ENCODE data around the gene CISTR. TPM values are rescaled to one million over a fixed set of nuclear protein-coding genes. Genes with fewer than 3 reads are reported as not detected.

CISTR gene
- polyA plus RNA-seq, 1 donor from 2014 or later: not detected

DNA sequence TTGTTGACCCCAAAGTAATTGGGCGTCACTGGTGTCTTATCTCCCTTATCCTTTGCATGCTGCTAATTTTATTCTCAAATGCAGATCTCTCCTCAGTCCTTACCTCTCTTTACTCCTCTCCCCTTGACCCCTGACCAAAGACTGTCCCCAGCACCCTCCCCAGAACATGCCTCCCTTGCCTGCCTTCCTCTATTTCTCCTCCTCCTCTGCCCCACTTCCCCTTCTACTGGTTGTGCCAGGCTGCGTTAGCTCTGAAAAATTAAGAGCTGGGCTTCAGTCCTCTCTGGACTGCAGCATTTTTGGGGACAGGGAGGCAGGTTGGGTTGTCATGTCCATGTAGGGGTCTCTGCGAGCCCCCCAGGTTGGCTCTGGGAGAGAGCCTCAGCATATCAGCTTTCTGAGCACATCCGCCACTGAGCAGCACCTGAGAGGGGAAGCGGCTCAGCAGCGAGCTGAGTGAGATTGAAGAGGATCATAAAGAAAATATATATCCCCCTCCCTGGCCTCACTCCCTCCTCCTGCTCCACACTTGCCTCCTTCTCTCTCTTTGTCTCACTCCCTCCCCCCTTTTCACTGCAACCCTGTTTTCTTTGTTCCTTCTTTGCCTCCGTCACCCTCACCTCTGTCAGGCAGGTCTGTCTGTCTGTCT lies 6.4 kb upstream of the CISTR start:
- H3K79me2 ChIP-seq (replicated peaks; ENCODE audit: insufficient read depth, low read length): no peaks in the 10 kb centered on the region
- H3F3A ChIP-seq (ENCODE audit: insufficient read depth, low read length, poor library complexity, severe bottlenecking): no peaks in the 10 kb centered on the region
- no peak overlapping the region for H3K4me2 ChIP-seq (ENCODE audit: low read length)
- H4K20me1 ChIP-seq (ENCODE audit: insufficient read depth): no peaks in the 10 kb centered on the region
- no peaks in the 10 kb centered on the region for H3K9me2 ChIP-seq (ENCODE audit: insufficient read depth, low read length)
- no peak overlapping the region for H3K4me3 ChIP-seq (ENCODE audit: low read length)
- H3K27ac ChIP-seq (ENCODE audit: low read length): peak overlapping the region; percentile 62
- peaks cover 7% of the 10 kb centered on the region for H3K27me3 ChIP-seq (ENCODE audit: insufficient read depth, low read depth, low read length)
- H3K9ac ChIP-seq (ENCODE audit: low read length): peak overlapping the region; percentile 47
- TF ChIP-seq SMC3 (conservative IDR thresholded peaks at IDR 0.05; ENCODE audit: poor library complexity) (no peak), MXI1 (conservative IDR thresholded peaks at IDR 0.05; ENCODE audit: poor library complexity, severe bottlenecking) (no peak), EP300 (conservative IDR thresholded peaks at IDR 0.05; ENCODE audit: poor library complexity, severe bottlenecking) (no peak)
- no peaks in the 10 kb centered on the region for H3K9me3 ChIP-seq (ENCODE audit: low read length)
- H3K36me3 ChIP-seq (ENCODE audit: insufficient read depth, low read length): no peaks in the 10 kb centered on the region
- peak overlapping the region; percentile 11 for H2AFZ ChIP-seq (ENCODE audit: low read depth, low read length)

- no peaks in the 10 kb centered on the region for H3K9me2 ChIP-seq (ENCODE audit: insufficient read depth, low read length)
- H3K79me2 ChIP-seq (replicated peaks; ENCODE audit: insufficient read depth, low read length): no peaks in the 10 kb centered on the region
- H3K9me3 ChIP-seq (ENCODE audit: low read length): no peaks in the 10 kb centered on the region
- H3K27me3 ChIP-seq (ENCODE audit: insufficient read depth, low read depth, low read length): peaks cover 16% of the 10 kb centered on the region
- no peak overlapping the region for H3K4me2 ChIP-seq (ENCODE audit: low read length)
- peak overlapping the region; percentile 20 for H3K4me3 ChIP-seq (ENCODE audit: low read length)
- H3K27ac ChIP-seq (ENCODE audit: low read length): peak overlapping the region; percentile 52
- H3K9ac ChIP-seq (ENCODE audit: low read length): peak overlapping the region; percentile 37
- no peaks in the 10 kb centered on the region for H4K20me1 ChIP-seq (ENCODE audit: insufficient read depth)
- H2AFZ ChIP-seq (ENCODE audit: low read depth, low read length): no peak overlapping the region
- peaks cover under 1% of the 10 kb centered on the region for H3F3A ChIP-seq (ENCODE audit: insufficient read depth, low read length, poor library complexity, severe bottlenecking)
- TF ChIP-seq CTCF (IDR thresholded peaks at IDR 0.05; ENCODE audit: poor library complexity, severe bottlenecking): peak; percentile 82
- peak; percentile 63 for TF ChIP-seq RAD21 (conservative IDR thresholded peaks at IDR 0.05)
- TF ChIP-seq SMC3 (conservative IDR thresholded peaks at IDR 0.05; ENCODE audit: poor library complexity): peak; percentile 60
- TF ChIP-seq EP300 (conservative IDR thresholded peaks at IDR 0.05; ENCODE audit: poor library complexity, severe bottlenecking): no peak
- H3K36me3 ChIP-seq (ENCODE audit: insufficient read depth, low read length): no peaks in the 10 kb centered on the region
Observed at GRCh38 chr12:53757101-53757770, 5.5 kb upstream of the CISTR start.

- H3K27me3 ChIP-seq (ENCODE audit: insufficient read depth, low read depth, low read length): peaks cover 22% of the 10 kb centered on the region
- H3K4me3 ChIP-seq (ENCODE audit: low read length): peak overlapping the region; percentile 20
- no peak overlapping the region for H2AFZ ChIP-seq (ENCODE audit: low read depth, low read length)
Observed at GRCh38 chr12:53756300-53757100, 4.7 kb upstream of the CISTR start.

More at GRCh38 chr12:53756300-53757100, 4.7 kb upstream of the CISTR start:
- no peak for TF ChIP-seq SMC3 (conservative IDR thresholded peaks at IDR 0.05; ENCODE audit: poor library complexity)
- TF ChIP-seq TAF1 (IDR thresholded peaks at IDR 0.05; ENCODE audit: low read depth): no peak
- TF ChIP-seq, protein P1, sequence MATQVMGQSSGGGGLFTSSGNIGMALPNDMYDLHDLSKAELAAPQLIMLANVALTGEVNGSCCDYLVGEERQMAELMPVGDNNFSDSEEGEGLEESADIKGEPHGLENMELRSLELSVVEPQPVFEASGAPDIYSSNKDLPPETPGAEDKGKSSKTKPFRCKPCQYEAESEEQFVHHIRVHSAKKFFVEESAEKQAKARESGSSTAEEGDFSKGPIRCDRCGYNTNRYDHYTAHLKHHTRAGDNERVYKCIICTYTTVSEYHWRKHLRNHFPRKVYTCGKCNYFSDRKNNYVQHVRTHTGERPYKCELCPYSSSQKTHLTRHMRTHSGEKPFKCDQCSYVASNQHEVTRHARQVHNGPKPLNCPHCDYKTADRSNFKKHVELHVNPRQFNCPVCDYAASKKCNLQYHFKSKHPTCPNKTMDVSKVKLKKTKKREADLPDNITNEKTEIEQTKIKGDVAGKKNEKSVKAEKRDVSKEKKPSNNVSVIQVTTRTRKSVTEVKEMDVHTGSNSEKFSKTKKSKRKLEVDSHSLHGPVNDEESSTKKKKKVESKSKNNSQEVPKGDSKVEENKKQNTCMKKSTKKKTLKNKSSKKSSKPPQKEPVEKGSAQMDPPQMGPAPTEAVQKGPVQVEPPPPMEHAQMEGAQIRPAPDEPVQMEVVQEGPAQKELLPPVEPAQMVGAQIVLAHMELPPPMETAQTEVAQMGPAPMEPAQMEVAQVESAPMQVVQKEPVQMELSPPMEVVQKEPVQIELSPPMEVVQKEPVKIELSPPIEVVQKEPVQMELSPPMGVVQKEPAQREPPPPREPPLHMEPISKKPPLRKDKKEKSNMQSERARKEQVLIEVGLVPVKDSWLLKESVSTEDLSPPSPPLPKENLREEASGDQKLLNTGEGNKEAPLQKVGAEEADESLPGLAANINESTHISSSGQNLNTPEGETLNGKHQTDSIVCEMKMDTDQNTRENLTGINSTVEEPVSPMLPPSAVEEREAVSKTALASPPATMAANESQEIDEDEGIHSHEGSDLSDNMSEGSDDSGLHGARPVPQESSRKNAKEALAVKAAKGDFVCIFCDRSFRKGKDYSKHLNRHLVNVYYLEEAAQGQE (IDR thresholded peaks at IDR 0.05; ENCODE audit: borderline replicate concordance): no peak
- TF ChIP-seq RAD21 (conservative IDR thresholded peaks at IDR 0.05): no peak
- no peak for TF ChIP-seq MXI1 (conservative IDR thresholded peaks at IDR 0.05; ENCODE audit: poor library complexity, severe bottlenecking)
- no peak for TF ChIP-seq EZH2 (IDR thresholded peaks at IDR 0.05; ENCODE audit: borderline replicate concordance, insufficient read depth, low read length, poor library complexity, severe bottlenecking)
- no peak for TF ChIP-seq CTCF (IDR thresholded peaks at IDR 0.05; ENCODE audit: poor library complexity, severe bottlenecking)
- H3K4me2 ChIP-seq (ENCODE audit: low read length): no peak overlapping the region
- no peaks in the 10 kb centered on the region for H3K9me3 ChIP-seq (ENCODE audit: low read length)
- H3F3A ChIP-seq (ENCODE audit: insufficient read depth, low read length, poor library complexity, severe bottlenecking): peaks cover 6% of the 10 kb centered on the region
- no peaks in the 10 kb centered on the region for H4K20me1 ChIP-seq (ENCODE audit: insufficient read depth)
- H3K9ac ChIP-seq (ENCODE audit: low read length): peak overlapping the region; percentile 37
- H3K9me2 ChIP-seq (ENCODE audit: insufficient read depth, low read length): no peaks in the 10 kb centered on the region
- peak overlapping the region; percentile 52 for H3K27ac ChIP-seq (ENCODE audit: low read length)
- H3K79me2 ChIP-seq (replicated peaks; ENCODE audit: insufficient read depth, low read length): no peaks in the 10 kb centered on the region
- H3K36me3 ChIP-seq (ENCODE audit: insufficient read depth, low read length): no peaks in the 10 kb centered on the region

Measured in neural cell (in vitro differentiated cells).